H1 (cell line): ENCODE results near the gene CDK12. TPM values are rescaled to one million over a fixed set of nuclear protein-coding genes. Genes with fewer than 3 reads are reported as not detected.

Experiments used
- EZH2 ChIP-seq: fragments of 200-600 bp; sonication (generic); IDR thresholded peaks from 2 replicates; pipeline ENCODE4 v1.7.1; 2012; ENCODE audit warnings: low read depth, mild to moderate bottlenecking, moderate library complexity, low read length, inconsistent platforms; ENCODE audit not compliant: severe bottlenecking
- KDM4A ChIP-seq: IDR thresholded peaks from one replicate; pipeline ENCODE4 v1.7.1; 2012; ENCODE audit warnings: low read depth, mild to moderate bottlenecking, moderate library complexity, low read length, inconsistent platforms; ENCODE audit not compliant: severe bottlenecking
- RXRA ChIP-seq: IDR thresholded peaks from 2 replicates; pipeline ENCODE4 v1.6.1; 2011; ENCODE audit warnings: low read depth, mild to moderate bottlenecking, low read length, moderate library complexity; ENCODE audit not compliant: insufficient read depth
- TAF7 ChIP-seq: optimal IDR thresholded peaks from 2 replicates; pipeline ENCODE3; 2011; ENCODE audit warnings: low read depth, mild to moderate bottlenecking, inconsistent platforms, low read length, moderate library complexity, borderline replicate concordance
- TBP ChIP-seq: IDR thresholded peaks from 2 replicates; pipeline ENCODE4 v1.6.1; 2011; ENCODE audit warnings: low read depth, low read length, improper control_type of control experiment
- polyA plus RNA-seq, 7 experiments: library from polyadenylated mRNA; depleted of rRNA in 3 of 7; stranded (reverse) in 5 of 7; unstranded in 2 of 7; fragments of >200 nt in 5 of 7; fragments of 200-250 nt in 2 of 7; gene quantifications; 1 replicate in 5 of 7; 2 replicates in 1 of 7; 4 replicates in 1 of 7; pipeline versions ENCODE4 v1.2.1 to v1.2.3, GENCODE V29; 2011 to 2013; ENCODE audit warnings: missing spikeins in 2 of 7, mixed read lengths in 2 of 7
- total RNA-seq: library from RNA; stranded (reverse); fragmentation: NEBNext Ultra II Directional; extraction: Animal tissue kit (Norgen Biotek cat#: 25700); gene quantifications from 2 replicates; pipeline ENCODE4 v1.2.1, GENCODE V29; 2021
- TF ChIP-seq, protein P1 (sequence below): fragments of 300-600 bp; sonication (generic); IDR thresholded peaks from 2 replicates; pipeline ENCODE4 v1.7.1; 2012; ENCODE audit warnings: low read length, moderate library complexity, mild to moderate bottlenecking, inconsistent platforms; ENCODE audit not compliant: insufficient replicate concordance
- TF ChIP-seq, protein P2 (sequence below): IDR thresholded peaks from 2 replicates; pipeline ENCODE4 v1.6.1; 2011; ENCODE audit warnings: low read depth, mild to moderate bottlenecking, low read length; ENCODE audit not compliant: insufficient read depth

The CDK12 gene
- total and polyA plus RNA-seq, 2 of the 8 experiments (the other 6 are each of a cell fraction or from before 2014, with no cell fraction given): 14.8 to 70.3 TPM

DNA sequence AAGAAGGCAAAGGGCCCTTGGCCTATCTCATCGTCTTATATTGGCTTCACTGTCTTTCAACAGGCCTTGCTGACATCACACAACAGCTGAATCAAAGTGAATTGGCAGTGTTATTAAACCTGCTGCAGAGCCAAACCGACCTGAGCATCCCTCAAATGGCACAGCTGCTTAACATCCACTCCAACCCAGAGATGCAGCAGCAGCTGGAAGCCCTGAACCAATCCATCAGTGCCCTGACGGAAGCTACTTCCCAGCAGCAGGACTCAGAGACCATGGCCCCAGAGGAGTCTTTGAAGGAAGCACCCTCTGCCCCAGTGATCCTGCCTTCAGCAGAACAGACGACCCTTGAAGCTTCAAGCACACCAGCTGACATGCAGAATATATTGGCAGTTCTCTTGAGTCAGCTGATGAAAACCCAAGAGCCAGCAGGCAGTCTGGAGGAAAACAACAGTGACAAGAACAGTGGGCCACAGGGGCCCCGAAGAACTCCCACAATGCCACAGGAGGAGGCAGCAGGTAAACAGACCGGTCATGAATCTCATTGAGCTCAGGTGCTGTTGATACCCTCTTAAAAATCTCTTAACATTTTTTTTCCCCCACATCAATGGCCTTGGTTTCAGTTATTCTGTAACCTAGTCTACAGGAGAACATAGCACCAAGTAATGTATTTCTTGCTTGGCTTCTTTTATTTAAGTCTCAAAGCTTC is 64.7 kb downstream of the CDK12 start (continued):
- TF ChIP-seq, protein P1, sequence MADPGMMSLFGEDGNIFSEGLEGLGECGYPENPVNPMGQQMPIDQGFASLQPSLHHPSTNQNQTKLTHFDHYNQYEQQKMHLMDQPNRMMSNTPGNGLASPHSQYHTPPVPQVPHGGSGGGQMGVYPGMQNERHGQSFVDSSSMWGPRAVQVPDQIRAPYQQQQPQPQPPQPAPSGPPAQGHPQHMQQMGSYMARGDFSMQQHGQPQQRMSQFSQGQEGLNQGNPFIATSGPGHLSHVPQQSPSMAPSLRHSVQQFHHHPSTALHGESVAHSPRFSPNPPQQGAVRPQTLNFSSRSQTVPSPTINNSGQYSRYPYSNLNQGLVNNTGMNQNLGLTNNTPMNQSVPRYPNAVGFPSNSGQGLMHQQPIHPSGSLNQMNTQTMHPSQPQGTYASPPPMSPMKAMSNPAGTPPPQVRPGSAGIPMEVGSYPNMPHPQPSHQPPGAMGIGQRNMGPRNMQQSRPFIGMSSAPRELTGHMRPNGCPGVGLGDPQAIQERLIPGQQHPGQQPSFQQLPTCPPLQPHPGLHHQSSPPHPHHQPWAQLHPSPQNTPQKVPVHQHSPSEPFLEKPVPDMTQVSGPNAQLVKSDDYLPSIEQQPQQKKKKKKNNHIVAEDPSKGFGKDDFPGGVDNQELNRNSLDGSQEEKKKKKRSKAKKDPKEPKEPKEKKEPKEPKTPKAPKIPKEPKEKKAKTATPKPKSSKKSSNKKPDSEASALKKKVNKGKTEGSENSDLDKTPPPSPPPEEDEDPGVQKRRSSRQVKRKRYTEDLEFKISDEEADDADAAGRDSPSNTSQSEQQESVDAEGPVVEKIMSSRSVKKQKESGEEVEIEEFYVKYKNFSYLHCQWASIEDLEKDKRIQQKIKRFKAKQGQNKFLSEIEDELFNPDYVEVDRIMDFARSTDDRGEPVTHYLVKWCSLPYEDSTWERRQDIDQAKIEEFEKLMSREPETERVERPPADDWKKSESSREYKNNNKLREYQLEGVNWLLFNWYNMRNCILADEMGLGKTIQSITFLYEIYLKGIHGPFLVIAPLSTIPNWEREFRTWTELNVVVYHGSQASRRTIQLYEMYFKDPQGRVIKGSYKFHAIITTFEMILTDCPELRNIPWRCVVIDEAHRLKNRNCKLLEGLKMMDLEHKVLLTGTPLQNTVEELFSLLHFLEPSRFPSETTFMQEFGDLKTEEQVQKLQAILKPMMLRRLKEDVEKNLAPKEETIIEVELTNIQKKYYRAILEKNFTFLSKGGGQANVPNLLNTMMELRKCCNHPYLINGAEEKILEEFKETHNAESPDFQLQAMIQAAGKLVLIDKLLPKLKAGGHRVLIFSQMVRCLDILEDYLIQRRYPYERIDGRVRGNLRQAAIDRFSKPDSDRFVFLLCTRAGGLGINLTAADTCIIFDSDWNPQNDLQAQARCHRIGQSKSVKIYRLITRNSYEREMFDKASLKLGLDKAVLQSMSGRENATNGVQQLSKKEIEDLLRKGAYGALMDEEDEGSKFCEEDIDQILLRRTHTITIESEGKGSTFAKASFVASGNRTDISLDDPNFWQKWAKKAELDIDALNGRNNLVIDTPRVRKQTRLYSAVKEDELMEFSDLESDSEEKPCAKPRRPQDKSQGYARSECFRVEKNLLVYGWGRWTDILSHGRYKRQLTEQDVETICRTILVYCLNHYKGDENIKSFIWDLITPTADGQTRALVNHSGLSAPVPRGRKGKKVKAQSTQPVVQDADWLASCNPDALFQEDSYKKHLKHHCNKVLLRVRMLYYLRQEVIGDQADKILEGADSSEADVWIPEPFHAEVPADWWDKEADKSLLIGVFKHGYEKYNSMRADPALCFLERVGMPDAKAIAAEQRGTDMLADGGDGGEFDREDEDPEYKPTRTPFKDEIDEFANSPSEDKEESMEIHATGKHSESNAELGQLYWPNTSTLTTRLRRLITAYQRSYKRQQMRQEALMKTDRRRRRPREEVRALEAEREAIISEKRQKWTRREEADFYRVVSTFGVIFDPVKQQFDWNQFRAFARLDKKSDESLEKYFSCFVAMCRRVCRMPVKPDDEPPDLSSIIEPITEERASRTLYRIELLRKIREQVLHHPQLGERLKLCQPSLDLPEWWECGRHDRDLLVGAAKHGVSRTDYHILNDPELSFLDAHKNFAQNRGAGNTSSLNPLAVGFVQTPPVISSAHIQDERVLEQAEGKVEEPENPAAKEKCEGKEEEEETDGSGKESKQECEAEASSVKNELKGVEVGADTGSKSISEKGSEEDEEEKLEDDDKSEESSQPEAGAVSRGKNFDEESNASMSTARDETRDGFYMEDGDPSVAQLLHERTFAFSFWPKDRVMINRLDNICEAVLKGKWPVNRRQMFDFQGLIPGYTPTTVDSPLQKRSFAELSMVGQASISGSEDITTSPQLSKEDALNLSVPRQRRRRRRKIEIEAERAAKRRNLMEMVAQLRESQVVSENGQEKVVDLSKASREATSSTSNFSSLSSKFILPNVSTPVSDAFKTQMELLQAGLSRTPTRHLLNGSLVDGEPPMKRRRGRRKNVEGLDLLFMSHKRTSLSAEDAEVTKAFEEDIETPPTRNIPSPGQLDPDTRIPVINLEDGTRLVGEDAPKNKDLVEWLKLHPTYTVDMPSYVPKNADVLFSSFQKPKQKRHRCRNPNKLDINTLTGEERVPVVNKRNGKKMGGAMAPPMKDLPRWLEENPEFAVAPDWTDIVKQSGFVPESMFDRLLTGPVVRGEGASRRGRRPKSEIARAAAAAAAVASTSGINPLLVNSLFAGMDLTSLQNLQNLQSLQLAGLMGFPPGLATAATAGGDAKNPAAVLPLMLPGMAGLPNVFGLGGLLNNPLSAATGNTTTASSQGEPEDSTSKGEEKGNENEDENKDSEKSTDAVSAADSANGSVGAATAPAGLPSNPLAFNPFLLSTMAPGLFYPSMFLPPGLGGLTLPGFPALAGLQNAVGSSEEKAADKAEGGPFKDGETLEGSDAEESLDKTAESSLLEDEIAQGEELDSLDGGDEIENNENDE: no peak
- TF ChIP-seq, protein P2, sequence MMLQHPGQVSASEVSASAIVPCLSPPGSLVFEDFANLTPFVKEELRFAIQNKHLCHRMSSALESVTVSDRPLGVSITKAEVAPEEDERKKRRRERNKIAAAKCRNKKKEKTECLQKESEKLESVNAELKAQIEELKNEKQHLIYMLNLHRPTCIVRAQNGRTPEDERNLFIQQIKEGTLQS: no peak
- no peak for TF ChIP-seq EZH2
- no peak for TF ChIP-seq TAF7
- no peak for TF ChIP-seq TBP
- TF ChIP-seq KDM4A: no peak
- TF ChIP-seq RXRA: no peak
